Gastroesophageal sphincter (tissue), 4 donors: Measurements from ENCODE around the gene TBC1D24. TPM values are rescaled to one million over a fixed set of nuclear protein-coding genes. Genes with fewer than 3 reads are reported as not detected.
"Not testable (repeated sequence)": the region's sequence is repeated elsewhere in the genome, so short reads cannot be mapped to it uniquely, and the experiment has no call there.

ENCODE experiments used
- ATAC-seq: fragments of 150-250 bp; one replicate; pipeline ENCODE4 v1.9.1; 2016; ENCODE audit warnings: mild to moderate bottlenecking, moderate library complexity
- H3K27ac ChIP-seq, 4 donors: fragments of 200-600 bp; sonication (generic) in 3 of 4; 1 replicate in 3 of 4; 2 replicates in 1 of 4; pipeline ENCODE4 v1.5.1; 2016 to 2019
- H3K27me3 ChIP-seq: fragments of 200-600 bp; sonication (generic); one replicate; pipeline ENCODE4 v1.5.1; 2019
- H3K36me3 ChIP-seq, 2 donors: fragments of 200-600 bp; sonication (generic); one replicate each; pipeline ENCODE4 v1.5.1; 2019; ENCODE audit warnings: control low read depth in 1 of 2
- H3K4me1 ChIP-seq, 3 donors: fragments of 200-600 bp; sonication (generic); 1 replicate in 2 of 3; 2 replicates in 1 of 3; pipeline ENCODE4 v1.5.1; 2016 to 2019; ENCODE audit warnings: control low read depth in 2 of 3
- H3K4me3 ChIP-seq, 2 donors: fragments of 200-600 bp; sonication (generic); one replicate each; pipeline ENCODE4 v1.5.1; 2019; ENCODE audit warnings: mild to moderate bottlenecking in 1 of 2, moderate library complexity in 1 of 2
- H3K9me3 ChIP-seq, 3 donors: fragments of 200-600 bp; sonication (generic); one replicate each; pipeline ENCODE4 v1.5.1; 2017 to 2019; ENCODE audit warnings: control low read depth in 2 of 3
- CTCF ChIP-seq, 4 experiments: fragments of 200-600 bp in 2 of 4; fragments of 450-650 bp in 2 of 4; sonication (generic) in 1 of 4; IDR thresholded peaks; one replicate each; pipeline ENCODE4 v1.5.1; 2017 to 2019; ENCODE audit warnings: antibody characterized with exemption in 4 of 4, mild to moderate bottlenecking in 2 of 4, moderate library complexity in 2 of 4
- EP300 ChIP-seq: sonication (generic); formaldehyde crosslinking; IDR thresholded peaks from one replicate; pipeline ENCODE4 v1.6.1; 2017; ENCODE audit warnings: antibody characterized with exemption, mild to moderate bottlenecking
- POLR2A ChIP-seq, 2 donors: fragments of 450-650 bp; IDR thresholded peaks; one replicate each; pipeline ENCODE4 v1.6.1; 2017; ENCODE audit warnings: antibody characterized with exemption in 2 of 2, mild to moderate bottlenecking in 2 of 2, moderate library complexity in 1 of 2
- POLR2AphosphoS5 ChIP-seq: sonication (generic); formaldehyde crosslinking; IDR thresholded peaks from one replicate; pipeline ENCODE4 v1.6.1; 2017; ENCODE audit warnings: antibody characterized with exemption
- WGBS, 2 donors: methylation state at CpG; one replicate each; pipeline ENCODE4 v1.1.5; 2018; ENCODE audit warnings: low coverage in 1 of 2; 5-methylcytosine and 5-hydroxymethylcytosine counted together
- total RNA-seq, 4 donors: library from RNA; depleted of rRNA; stranded (reverse); fragments of >200 nt; gene quantifications; one replicate each; pipeline ENCODE4 v1.1.0, GENCODE V29; 2016

TBC1D24 gene
- total RNA-seq, 4 donors from 2014 or later = 6.2 to 18.4 (median 14.2) TPM

DNA sequence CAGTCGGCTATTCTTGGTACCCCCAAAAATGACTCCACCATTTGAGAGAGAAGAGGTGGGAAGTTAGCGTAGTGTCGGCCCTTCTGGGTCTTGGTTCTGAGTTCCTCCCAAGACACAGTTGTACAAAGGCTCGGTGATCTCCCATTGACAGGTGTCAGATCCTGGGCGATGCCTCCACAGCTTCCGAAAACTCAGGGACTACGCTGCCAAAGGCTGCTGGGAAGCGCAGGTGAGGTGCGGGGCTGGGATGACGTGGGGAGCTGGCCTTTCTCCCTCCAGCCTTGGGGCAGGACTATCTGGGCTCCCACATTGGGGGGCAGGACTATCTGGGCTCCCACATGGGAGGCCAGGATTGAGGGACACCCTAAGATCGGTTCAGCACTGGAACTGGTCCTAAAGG, 35.3 kb upstream of the TBC1D24 start:
- Histone ChIP-seq H3K27ac (no peak overlapping the region), H3K9me3 (no peaks in the 10 kb centered on the region), H3K4me3 (no peak overlapping the region), H3K27me3 (no peaks in the 10 kb centered on the region), H3K4me1 (no peaks in the 10 kb centered on the region), H3K36me3 (peaks cover 0 to 50% of the 10 kb centered on the region in 2 donors)
- 95% methylated on average over 4 of the region's 11 CpGs; no CpG with 5 or more reads in 1 of the 2 donors for WGBS, 2 donors
- TF ChIP-seq EP300 (no peak), POLR2AphosphoS5 (no peak), POLR2A (IDR thresholded peaks at IDR 0.05) (no peak), CTCF (IDR thresholded peaks at IDR 0.05) (no peak)
- ATAC-seq = no peak

GRCh38 chr16:2441143-2441804, 33.7 kb upstream of the TBC1D24 start:
- WGBS, 2 donors = 80 to 89% methylated on average over 5 to 9 of the region's 15 CpGs
- H3K36me3 ChIP-seq = peaks cover 0 to 58% of the 10 kb centered on the region in 2 donors
- ATAC-seq = not testable (repeated sequence)

DNA sequence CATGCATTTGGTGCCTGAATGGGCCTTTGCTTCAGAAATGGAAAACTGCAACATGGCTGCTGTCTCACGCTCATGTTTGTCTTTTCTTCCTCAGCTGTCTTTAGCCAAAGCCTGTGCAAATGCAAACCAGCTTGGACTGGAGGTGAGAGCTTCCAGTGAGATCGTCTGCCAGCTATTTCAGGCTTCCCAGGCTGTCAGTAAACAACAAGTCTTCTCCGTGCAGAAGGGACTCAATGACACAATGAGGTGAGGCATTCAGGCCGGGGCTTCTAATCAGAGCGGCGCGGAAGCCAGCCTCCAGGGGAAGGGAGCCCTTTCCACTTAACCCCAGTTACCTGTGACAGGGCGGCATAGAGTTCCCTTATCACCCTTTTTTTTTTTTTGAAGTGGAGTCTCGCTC, 31.4 kb upstream of the TBC1D24 start:
- WGBS, 2 donors = 75 to 86% methylated on average over 2 to 8 of the region's 9 CpGs
- TF ChIP-seq EP300 = no peak
- no peak for TF ChIP-seq POLR2A (IDR thresholded peaks at IDR 0.05)
- no peak for TF ChIP-seq CTCF (IDR thresholded peaks at IDR 0.05)
- no peak for TF ChIP-seq POLR2AphosphoS5
- Histone ChIP-seq H3K4me3 (no peak overlapping the region), H3K36me3 (peaks cover 0 to 60% of the 10 kb centered on the region in 2 donors), H3K27ac (no peak overlapping the region), H3K27me3 (no peaks in the 10 kb centered on the region), H3K4me1 (no peaks in the 10 kb centered on the region), H3K9me3 (no peaks in the 10 kb centered on the region)
- no peak for ATAC-seq

More at GRCh38 chr16:2441143-2441804, 33.7 kb upstream of the TBC1D24 start:
- not testable (repeated sequence) for H3K27me3 ChIP-seq, H3K4me3 ChIP-seq, H3K27ac ChIP-seq, H3K4me1 ChIP-seq, H3K9me3 ChIP-seq

DNA sequence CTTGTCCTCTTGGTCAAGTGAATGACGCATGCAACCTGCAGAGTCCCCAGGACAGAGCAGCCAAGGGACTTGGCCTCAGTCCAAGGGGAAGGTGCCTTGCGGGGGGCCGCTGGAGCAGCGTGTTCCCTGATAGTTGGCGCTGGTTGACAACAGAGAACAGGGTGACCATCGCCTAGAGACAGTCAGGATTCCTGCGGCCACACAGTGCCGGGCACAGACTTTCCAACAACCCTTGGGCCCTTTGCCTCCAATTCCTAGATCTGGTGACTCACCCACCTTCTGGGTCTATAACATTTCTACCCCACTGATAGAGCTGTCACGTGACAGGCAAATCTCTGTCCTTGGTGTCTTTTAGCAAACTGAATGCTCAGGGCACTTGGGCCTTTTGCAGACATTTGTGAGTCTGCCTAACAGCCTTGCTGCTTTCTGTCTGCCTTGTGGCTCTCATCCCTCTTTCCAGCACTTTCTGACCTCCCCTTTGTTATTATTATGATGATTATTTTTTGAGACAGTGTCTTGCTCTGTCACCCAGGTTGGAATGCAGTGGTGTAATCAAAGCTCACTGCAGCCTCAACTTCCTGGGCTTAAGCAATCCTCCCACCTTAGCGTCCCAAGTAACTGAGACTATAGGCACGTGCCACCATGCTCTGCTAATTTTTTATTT, 26.9 kb upstream of the TBC1D24 start:
- H3K36me3 ChIP-seq = peaks cover 0 to 71% of the 10 kb centered on the region in 2 donors

GRCh38 chr16:2449118-2449517, 25.8 kb upstream of the TBC1D24 start:
- Histone ChIP-seq H3K4me1 (no peaks in the 10 kb centered on the region), H3K36me3 (peaks cover 0 to 77% of the 10 kb centered on the region in 2 donors), H3K9me3 (no peaks in the 10 kb centered on the region), H3K4me3 (no peak overlapping the region), H3K27me3 (no peaks in the 10 kb centered on the region), H3K27ac (no peak overlapping the region)
- no peak for ATAC-seq
- TF ChIP-seq CTCF (IDR thresholded peaks at IDR 0.05) (no peak), POLR2AphosphoS5 (no peak), POLR2A (IDR thresholded peaks at IDR 0.05) (no peak), EP300 (no peak)
- 93% methylated on average over 2 of the region's 25 CpGs; no CpG with 5 or more reads in 1 of the 2 donors for WGBS, 2 donors

More for the DNA sequence above, 26.9 kb upstream of the TBC1D24 start:
- Histone ChIP-seq H3K27ac (no peak overlapping the region), H3K9me3 (no peaks in the 10 kb centered on the region), H3K4me1 (no peaks in the 10 kb centered on the region), H3K4me3 (no peak overlapping the region), H3K27me3 (no peaks in the 10 kb centered on the region)
- TF ChIP-seq EP300 = no peak
- no peak for TF ChIP-seq CTCF (IDR thresholded peaks at IDR 0.05)
- no peak for TF ChIP-seq POLR2A (IDR thresholded peaks at IDR 0.05)
- TF ChIP-seq POLR2AphosphoS5 = no peak
- ATAC-seq = no peak
- 80 to 94% methylated on average over 2 to 4 of the region's 11 CpGs for WGBS, 2 donors
